Hindlimb muscle (tissue), 1 donor: ENCODE measurements around the gene CAMSAP2. TPM values are rescaled to one million over a fixed set of nuclear protein-coding genes. Genes with fewer than 3 reads are reported as not detected.
"Not testable (repeated sequence)": the region's sequence is repeated elsewhere in the genome, so short reads cannot be mapped to it uniquely, and the experiment has no call there.

Source experiments
- DNase-seq: peaks from one replicate; pipeline ENCODE4 v3.0.0-alpha.2; 2013
- polyA plus RNA-seq: library from polyadenylated mRNA; unstranded; fragments of 120-200 nt; gene quantifications from one replicate; pipeline ENCODE4 v1.2.1, GENCODE V29; 2013; ENCODE audit not compliant: insufficient read length

Gene CAMSAP2
- polyA plus RNA-seq, 1 donor: 16.4 TPM

DNA sequence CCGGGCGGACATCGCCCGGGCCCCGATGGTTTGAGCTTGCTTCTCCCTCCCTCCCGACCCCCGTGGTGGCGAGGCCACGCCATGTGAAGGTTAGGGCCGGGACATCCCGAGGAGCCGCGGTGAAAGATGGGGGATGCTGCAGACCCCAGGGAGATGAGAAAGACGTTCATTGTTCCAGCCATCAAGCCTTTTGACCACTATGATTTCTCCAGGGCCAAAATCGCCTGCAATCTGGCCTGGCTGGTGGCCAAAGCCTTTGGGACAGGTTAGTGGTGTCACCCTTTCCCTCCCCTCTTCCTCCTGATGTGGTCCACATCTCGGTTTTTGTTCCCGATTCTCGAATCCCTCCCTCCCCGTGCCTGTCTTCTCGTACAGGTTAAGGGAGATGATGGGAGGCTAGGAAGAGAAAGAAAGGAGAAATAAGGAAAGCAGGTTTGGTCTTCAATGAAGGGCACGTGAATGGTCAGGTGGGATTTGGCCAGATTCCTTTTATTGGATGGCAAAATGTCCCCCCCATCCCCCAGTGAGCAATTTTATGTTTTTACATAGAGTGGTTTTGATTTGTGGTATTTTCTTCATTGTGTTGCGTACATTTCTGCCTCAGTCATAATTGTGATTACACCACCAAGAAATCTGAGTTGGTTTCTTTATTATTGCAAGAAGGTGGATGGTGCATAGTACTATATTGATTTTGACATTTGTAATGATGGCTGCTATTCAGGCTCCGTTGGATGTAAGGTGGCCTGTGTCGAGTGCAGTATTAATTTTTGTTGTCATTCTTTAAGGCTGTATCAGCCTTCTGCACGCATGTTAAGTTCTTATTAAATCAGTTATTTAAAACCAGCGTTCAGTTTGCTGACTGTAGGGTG is 1.2 kb downstream of the CAMSAP2 start:
- DNase-seq: peak; percentile 56

DNA sequence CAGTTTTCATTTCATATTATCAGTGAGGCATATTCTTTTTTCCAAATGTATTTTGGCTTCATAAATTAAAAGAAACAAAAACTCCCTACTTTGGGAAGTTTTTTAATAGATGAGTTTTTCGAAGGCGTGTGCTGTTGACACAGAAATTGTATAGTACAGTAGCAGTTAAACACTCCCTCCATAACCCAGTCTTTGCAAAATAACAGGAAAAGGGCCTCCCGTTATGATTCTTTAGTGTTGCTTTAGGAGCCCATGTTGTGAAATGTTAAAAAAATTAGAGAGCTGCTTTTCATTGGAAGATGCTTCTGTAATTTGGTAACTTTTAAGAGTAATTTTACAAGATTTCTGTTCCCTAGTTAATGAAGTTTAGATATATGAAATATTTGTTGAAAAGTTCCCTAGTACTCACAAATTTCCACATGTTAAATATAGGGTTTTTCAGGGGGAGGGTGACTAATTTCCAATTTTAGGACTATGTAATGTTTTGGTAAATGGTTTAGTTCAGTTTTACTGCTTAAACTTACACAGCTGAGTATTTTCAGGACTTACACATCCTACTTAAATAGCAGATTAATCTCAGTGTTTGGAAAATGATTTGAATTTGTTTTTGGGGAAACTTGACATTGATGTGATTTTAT is 2.0 kb downstream of the CAMSAP2 start:
- DNase-seq: peak; percentile 8

DNA sequence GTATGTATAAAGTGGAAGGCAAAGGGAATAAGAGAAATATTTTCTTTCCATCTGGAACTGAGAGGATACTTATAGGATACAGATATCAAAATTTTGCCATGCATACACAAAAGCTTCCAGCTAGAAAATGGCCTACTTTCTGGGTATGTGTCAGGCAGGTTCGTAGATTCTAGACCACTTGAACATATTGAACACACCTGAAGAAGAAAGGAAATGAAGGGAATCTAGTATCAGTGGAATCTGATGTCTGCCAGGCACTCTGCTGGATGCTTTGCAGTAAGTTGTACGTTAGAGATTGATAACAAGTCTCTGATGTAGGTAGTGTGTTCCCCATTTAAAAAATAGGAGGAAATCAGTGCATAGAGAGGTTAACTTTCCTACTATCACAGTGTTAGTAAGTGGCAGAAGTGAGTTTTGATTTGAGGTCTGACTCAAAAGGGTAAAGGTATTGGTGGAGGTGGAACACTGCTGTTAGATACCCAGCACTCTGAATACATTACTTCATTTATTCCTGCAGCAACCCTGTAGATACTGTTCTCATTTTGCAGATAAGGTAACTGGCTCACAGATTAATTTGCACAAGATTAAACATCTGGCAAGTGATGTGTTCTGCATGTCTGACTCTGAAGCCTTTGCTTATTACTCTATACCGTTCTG is 3.0 kb downstream of the CAMSAP2 start:
- DNase-seq: no peak

DNA sequence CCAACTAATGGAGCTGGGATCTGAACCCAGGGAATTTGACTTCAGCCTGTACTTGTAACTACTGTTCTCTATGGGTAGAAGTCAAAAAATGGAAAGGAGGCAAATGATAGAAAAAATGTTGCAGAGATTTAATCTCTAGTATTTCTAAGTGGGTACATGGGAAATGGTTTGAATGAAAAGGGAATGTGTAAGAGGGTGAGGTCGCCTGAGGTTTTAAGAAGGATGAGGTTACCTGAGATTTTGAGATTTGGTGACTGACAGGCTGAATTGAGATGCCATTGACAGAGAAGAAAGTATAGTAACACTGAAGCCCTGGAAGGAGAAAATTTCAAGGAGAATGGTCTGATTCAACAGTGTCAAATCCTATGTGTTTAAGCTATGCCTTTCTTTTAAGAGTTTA is 5.5 kb downstream of the CAMSAP2 start:
- no peak for DNase-seq

DNA sequence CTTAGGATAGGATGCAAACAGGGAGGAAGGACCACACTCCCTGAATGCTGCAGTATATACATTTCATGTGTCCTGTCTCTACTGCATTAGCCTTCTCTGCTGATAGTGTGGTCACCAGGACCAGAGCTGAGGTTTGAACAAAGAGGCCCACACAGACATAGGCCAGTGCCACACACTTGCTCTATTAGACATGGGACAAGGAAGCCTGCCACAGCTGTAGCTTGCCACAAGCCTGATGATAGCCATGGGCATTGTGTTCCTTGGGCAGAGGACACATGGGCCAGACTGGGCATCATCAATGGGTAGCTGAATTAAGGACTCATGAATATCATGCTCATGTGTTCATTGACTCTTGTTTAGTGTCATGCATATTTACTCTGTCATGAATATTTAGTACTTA is 10.4 kb downstream of the CAMSAP2 start:
- DNase-seq: no peak

DNA sequence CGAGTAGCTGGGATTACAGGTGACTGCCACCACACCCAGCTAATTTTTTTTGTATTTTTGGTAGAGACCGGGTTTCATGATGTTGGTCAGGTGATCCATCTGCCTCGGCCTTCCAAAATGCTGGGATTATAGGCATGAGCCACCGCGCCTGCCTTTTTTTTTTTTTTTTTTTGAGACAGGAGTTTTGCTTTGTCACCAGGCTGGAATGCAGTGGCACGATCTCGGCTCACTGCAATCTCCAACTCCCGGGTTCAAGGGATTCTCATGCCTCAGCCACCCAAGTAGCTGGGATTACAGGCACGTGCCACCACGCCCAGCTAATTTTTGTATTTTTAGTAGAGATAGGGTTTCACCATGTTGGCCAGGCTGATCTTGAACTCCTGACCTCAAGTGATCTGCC is 12.1 kb downstream of the CAMSAP2 start:
- not testable (repeated sequence) for DNase-seq

DNA sequence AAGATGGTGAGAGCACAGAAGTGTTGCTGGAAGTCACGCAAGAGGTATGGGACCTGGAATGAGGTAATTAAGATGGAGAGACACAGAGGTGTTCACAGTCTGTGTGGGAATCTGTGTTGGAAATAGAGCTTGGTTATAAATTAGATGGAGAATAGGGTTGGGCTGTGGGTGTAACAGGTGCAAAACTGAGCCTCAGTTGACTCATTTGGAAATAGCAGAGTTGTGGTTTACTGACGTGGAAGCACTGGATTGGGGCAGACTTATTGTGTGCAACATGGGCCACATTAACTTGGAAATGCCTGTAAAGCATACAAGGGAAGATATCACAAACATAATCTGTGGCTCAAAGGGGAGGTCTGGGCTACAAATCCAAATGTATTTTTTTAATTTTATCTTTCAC is 13.0 kb downstream of the CAMSAP2 start:
- DNase-seq: no peak

DNA sequence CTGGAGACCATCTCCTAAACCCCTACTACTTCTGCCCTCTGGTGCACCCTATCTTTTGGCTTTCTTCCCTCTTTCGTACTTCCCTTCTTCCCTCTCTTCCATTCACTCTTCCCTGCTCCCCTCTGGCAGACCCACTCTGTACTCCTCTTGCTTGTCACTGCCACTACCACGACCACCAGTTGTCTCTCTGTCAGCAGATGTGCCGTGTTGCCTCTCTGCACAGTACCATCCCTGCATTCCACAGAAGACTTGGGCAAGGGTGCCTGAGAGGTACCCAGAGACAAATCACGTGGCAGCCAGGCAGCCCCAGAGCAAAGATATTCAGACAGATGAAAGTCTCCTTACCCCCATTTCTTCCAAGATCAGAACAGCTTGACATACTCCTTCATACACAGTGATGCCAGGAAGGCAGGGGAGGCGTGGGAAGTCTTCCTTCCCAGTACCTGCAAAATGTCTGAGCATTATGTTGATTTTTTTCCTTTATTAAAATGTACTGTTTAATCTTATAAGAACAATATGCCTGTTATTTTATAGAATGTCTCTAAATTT is 15.0 kb downstream of the CAMSAP2 start:
- no peak for DNase-seq

DNA sequence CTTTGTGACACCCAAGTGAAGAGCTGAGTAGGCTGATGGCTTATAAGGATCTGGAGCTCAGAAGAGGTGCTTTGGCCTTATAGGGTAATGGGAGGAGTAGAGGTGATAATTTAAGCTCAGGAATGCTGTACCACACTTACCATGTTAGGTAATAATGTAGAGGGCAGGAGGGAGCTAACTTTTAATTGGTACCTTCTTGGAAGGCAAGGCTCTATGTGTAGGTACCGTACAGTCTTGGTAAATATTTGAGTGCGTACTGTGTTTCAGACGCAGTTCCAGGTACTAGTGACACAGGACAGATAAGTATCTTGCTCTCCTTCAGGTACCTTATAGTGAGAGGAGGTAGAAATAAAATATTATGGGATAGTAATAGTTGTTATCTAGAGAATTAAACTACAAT is 16.8 kb downstream of the CAMSAP2 start:
- no peak for DNase-seq

DNA sequence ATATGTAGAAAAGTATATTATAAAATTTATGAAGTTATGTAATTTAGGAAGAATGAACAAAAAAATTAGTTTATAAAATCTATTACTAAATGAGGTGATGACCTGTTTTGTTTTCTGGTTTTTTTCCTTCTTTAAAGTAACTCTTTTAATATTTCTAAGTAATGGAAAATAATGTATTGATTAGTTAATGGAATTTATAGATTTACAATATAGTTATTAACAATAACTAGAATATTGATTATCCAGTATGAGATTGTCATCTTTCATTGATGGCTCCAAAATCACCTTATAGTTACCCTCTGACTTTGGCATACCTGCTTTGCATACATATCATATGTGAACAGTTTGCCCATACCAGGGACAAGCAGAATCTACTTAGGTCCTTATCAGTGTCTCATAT is 23.4 kb downstream of the CAMSAP2 start:
- no peak for DNase-seq

DNA sequence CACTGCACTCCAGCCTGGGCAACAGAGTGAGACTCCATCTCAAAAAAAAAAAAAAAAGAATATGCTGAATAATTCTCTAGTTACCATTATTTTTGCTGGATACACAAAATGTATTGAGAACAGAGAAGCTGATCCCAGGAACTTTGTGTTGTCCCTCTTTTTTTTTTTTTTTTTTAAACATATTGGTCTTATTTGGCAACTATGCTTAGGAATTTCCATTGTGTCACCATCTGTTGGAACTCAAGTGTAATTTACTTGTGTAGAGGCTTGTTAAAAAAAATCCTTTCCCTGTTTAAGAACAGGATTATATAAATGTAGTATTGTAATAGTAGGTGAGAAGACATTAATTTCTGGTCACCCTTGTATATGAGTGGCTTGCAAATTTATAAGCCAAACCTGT is 28.6 kb downstream of the CAMSAP2 start:
- DNase-seq: no peak

DNA sequence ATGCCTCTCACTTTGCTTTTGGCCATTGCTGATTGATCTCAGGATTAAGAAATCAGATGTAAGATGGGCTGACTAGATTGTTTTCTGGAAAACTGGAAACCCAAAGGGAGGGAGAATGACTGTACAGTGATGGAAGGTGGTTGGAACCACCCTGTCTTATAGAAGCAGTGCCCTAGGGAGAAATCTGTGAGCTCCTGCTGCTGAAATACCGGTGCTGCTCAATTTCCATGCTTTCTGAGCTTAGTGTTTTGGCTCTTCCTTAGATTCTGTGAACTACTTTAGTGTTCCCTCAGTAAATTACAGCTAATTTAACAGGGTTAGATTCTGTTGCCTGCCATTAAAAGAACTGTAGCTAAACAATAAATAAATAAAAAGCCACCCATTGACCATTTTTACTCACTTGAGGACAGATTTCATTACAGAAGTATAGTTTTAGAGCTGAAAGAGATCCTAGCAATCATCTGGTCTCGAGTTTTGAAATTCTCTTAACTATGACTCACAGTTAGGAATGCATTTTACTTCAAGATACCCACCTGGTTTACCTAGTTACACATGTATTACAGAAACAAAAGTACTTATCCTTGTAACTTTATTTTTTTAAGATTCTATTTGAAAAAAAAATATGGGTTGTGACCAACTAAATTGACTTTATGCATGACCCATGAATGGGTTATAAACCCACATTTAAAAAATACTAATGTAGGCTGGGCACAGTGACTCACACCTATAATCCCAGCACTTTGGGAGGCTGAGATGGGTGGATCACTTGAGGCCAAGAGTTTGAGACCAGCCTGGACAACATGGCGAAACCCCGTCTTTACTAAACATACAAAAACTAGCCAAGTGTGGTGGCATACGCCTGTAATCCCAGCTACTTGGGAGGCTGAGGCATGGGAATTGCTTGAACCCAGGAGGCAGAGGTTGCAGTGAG is 33.2 kb downstream of the CAMSAP2 start:
- DNase-seq: no peak

DNA sequence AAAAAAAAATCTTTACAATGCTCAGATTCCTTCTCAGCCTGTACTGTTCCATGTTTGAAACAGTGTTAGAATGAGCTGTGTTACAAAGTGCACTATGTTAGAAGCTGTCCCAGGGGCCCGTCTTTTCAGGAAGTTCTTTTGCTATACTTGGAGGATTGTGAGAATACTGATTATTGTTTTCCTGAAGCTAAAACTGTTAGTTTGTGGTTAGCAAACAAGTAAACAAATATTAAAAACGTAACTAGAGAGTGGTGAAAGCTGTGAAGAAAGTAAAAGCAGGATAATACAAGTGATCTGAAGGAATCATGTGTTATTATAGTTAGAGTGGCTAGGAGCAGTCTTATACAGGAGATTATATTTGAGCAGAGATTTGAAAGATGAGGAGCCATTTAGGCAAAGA is 35.6 kb downstream of the CAMSAP2 start:
- DNase-seq: no peak

DNA sequence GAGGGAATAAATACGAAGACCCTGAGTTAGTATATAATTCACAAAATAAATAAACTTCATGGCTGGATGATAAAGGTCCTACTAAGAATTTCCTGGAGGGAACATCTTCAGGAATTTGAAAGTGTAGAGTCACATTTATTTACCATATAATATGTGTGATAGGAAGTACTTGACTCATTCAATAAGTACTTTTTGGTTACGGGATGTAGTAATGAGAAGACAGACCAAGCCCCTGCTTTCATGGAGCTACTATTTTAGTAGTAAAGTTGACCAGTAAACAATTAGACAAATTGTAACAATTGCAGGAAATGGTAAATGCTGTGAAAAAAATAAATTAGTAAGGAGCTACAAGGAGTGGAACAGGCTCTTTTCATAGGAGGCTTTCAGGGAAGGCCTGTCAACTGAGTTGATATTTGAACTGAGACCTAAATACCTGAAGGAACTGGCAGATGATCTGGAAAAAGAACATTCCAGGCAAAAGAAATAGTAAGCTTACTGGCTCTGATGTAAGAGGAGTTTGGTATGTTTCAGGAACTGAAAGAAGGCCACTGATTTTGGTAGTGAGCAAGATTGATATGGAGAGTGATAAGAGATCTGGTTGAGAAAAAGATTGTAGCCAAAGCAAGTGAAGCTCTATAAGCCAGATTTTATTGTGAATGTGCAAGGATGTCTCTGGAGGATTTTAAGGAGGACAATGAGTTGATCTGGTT is 36.2 kb downstream of the CAMSAP2 start:
- DNase-seq: no peak

DNA sequence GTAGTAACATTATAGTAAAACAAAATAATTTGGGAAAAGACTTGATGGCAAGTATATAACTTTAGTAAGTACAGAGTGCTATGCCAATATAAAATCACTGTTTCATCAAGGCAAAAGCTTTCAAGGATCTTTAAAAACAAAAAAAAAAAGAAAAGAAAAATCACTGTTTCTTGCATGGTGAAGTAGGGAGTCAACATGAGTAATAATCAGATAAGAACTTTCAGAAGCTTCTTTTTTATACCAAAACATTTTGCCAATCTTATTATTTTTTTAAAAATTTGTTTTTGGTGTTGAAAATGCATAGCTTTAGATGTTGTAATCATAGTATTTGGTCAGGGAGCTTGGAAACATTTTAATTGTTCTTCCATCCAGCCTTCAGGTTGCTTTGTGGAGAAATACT is 37.2 kb downstream of the CAMSAP2 start:
- no peak for DNase-seq

DNA sequence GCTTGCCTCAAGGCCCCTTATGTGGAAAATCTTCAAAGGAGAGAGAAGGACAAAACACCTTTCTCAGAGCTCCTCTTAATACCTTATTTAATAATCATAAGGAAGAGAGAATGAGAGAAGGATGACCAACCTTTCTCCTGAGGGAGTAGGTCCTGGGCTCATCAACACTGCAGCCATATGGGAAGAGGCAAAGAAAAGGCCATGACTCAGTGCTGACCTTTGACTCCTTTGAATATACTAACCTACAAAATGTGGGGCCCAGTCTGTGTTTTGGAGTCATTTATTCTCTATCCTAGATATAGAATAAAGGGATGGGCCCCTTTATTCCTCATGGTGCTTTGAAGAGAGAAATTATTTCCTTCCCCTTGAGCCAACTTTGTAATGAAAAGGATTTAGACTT is 38.3 kb downstream of the CAMSAP2 start:
- DNase-seq: no peak

DNA sequence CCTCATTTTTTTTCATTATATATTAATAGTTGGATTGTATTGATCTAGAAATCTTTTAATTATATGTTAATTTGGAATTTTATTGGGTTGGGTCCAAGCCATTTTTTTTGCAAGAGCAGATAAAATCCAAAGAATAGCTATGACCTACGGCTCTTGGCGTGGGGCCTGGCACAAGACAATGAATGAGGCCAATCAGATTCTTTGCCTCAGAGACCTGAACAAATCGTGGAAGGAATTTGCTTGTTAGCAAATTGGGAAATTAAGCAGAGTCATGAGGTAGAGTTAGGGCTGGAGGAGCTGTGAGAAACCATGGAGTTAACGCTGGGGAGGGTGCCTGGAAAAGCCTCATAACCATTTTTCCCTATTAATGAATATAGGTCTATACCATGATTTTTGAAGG is 40.1 kb downstream of the CAMSAP2 start:
- no peak for DNase-seq

DNA sequence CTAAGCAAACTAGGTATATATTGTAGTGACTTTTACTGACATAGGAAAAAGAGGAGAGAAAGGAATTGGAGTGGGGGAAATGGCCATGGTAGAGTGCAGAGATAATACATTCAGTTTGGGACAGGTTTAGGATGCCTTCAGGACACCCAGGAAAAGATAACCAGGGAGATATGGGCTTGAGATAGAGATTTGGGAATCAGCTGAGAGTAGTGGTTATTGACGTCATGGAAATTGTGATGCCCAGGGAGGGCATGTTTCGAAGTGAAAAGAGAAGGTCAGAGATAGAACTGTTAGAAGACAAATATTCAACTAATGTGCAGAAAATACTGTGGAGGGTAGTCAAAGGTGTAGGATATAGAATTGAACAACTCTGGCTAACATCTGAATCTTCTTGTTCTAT is 40.6 kb downstream of the CAMSAP2 start:
- DNase-seq: no peak

DNA sequence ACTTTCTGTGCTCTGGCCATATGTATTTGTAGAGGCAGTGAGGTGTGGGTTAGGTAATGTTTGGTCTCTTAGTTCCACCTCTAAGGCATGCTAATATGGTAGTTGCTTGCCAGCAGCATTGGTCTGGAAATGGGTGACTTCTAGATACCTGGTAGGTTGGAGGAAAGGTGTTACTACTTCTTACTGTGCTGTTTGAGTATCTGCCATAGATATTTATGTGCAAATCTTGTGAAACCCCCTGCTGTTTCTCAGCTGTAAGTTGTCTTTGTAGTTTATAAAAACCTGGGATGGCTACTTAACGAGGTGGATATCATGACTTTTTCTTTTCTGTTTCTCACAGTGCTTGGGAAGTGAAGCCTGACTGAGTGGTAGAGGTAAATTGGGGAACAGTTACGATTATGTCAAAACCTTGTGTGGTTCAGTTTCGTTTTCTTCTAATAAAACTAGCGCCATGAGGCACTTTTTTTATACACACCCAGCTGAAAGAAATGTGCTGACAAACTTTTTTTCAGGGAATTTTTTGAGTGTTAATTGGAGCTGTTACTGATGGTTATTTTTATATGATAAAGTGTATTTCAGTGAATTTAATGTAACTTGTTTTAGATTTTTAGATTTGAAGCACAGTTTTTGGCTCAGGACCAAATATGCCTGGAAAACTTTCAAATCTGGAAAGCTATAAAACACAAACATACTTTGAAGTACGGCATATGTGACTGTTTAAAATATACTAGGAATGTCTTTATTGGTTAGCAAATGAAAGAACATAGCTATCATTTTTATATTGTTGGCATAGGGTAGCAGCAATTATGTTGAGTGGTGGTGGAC is 42.1 kb downstream of the CAMSAP2 start:
- DNase-seq: no peak

DNA sequence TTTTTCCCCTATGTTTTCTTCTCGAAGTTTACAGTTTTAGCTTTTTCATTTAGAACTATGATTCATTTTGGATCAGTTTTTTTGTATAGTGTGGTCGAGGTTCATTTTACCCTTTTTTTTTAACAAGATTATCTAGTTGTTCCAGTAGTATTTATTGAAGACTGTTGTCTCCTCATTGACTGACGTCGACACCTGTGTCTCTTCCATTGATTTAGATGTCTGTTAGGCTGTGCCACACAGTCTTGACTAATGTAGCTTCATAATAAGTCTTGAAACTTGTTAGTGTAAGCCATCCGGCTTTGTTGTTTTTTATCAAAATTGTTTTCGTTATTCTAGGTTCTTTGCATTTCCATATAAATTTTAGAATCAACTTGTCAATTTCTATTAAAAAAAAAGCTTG is 45.2 kb downstream of the CAMSAP2 start:
- DNase-seq: no peak

DNA sequence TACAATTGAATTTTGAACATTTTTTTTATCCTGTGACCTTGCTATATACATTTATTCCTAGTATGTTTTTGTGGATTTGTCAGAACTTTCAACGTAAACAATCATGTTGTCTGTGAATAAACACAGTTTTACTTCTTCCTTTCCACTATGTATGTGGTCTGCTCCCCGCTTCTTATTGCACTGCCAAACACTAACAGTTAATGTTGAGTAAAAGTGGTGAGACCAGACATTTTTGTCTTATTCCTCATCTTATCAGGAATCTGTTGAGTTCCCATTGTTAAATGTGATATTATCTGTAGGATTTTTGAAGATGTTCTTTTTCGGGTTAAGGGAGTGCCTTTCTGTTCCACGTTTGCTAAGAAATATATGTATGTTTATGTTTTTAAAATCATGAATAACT is 45.9 kb downstream of the CAMSAP2 start:
- DNase-seq: no peak
